ENCODE results near the gene PCDHGA5.

- TF ChIP-seq POLR2AphosphoS5 (IDR thresholded peaks at IDR 0.05; ENCODE audit: insufficient read depth in 1 of 2, low read depth in 1 of 2) (no peak), CTCF (IDR thresholded peaks at IDR 0.05) (no peak), POLR2A (IDR thresholded peaks at IDR 0.05) (no peak)
Measured at GRCh38 chr5:141356133-141356532, 7.8 kb upstream of the PCDHGA5 start.

Measured in vagina (tissue), 2 donors.